Endothelial cell (in vitro differentiated cells): Measurements from ENCODE around the gene RPS18. TPM values are rescaled to one million over a fixed set of nuclear protein-coding genes. Genes with fewer than 3 reads are reported as not detected.

ENCODE experiments used
- DNase-seq: peaks from one replicate; pipeline ENCODE4 v3.0.0; 2021; ENCODE audit warnings: low spot score
- H3K27ac Mint-ChIP-seq: one replicate; pipeline ENCODE4 v1.8.0; 2021; ENCODE audit warnings: mixed read lengths, inconsistent platforms; ENCODE audit not compliant: unreplicated experiment
- H3K27me3 Mint-ChIP-seq: one replicate; pipeline ENCODE4 v1.8.0; 2021; ENCODE audit warnings: mild to moderate bottlenecking, moderate library complexity, mixed read lengths, inconsistent platforms; ENCODE audit not compliant: unreplicated experiment
- H3K36me3 Mint-ChIP-seq: one replicate; pipeline ENCODE4 v1.8.0; 2021; ENCODE audit warnings: mild to moderate bottlenecking, low read depth, mixed read lengths, inconsistent platforms; ENCODE audit not compliant: unreplicated experiment
- H3K4me1 Mint-ChIP-seq: one replicate; pipeline ENCODE4 v1.8.0; 2021; ENCODE audit warnings: mild to moderate bottlenecking, mixed read lengths, inconsistent platforms; ENCODE audit not compliant: unreplicated experiment
- H3K4me3 Mint-ChIP-seq: one replicate; pipeline ENCODE4 v1.8.0; 2021; ENCODE audit warnings: mild to moderate bottlenecking, mixed read lengths, inconsistent platforms; ENCODE audit not compliant: unreplicated experiment
- H3K9me3 Mint-ChIP-seq: one replicate; pipeline ENCODE4 v1.8.0; 2021; ENCODE audit warnings: mixed read lengths, inconsistent platforms; ENCODE audit not compliant: unreplicated experiment
- CTCF ChIP-seq: fragments of 200-600 bp; sonication (generic); IDR thresholded peaks from one replicate; pipeline ENCODE4 v1.5.0; 2021; ENCODE audit warnings: antibody characterized with exemption; ENCODE audit not compliant: unreplicated experiment
- total RNA-seq: library from RNA; stranded (reverse); fragmentation: NEBNext Ultra II Directional; extraction: Animal tissue kit (Norgen Biotek cat#: 25700); gene quantifications from one replicate; pipeline ENCODE4 v1.2.1, GENCODE V29; 2021; ENCODE audit not compliant: unreplicated experiment

The RPS18 gene
- total RNA-seq, 1 donor from 2014 or later: 2,251 TPM

- peaks cover 13% of the 10 kb centered on the region for H3K36me3 Mint-ChIP-seq
- H3K9me3 Mint-ChIP-seq: no peaks in the 10 kb centered on the region
- peak overlapping the region; percentile 86 for H3K4me3 Mint-ChIP-seq
- no peak for TF ChIP-seq CTCF
- peak; percentile 91 for DNase-seq
- H3K27ac Mint-ChIP-seq: peak overlapping the region; percentile 79
- peaks cover 4% of the 10 kb centered on the region for H3K27me3 Mint-ChIP-seq
- peaks cover 24% of the 10 kb centered on the region for H3K4me1 Mint-ChIP-seq
Measured at GRCh38 chr6:33248932-33249731, 22.7 kb upstream of the RPS18 start.

GRCh38 chr6:33249732-33250630 is 21.9 kb upstream of the RPS18 start:
- H3K9me3 Mint-ChIP-seq: no peaks in the 10 kb centered on the region
- peaks cover 4% of the 10 kb centered on the region for H3K27me3 Mint-ChIP-seq
- TF ChIP-seq CTCF: no peak
- peak overlapping the region; percentile 79 for H3K27ac Mint-ChIP-seq
- H3K4me1 Mint-ChIP-seq: peaks cover 24% of the 10 kb centered on the region
- peaks cover 13% of the 10 kb centered on the region for H3K36me3 Mint-ChIP-seq
- DNase-seq: peak; percentile 9
- peak overlapping the region; percentile 86 for H3K4me3 Mint-ChIP-seq

- DNase-seq: no peak
- H3K4me1 Mint-ChIP-seq: peaks cover 24% of the 10 kb centered on the region
- no peak for TF ChIP-seq CTCF
- peak overlapping the region; percentile 79 for H3K27ac Mint-ChIP-seq
- H3K36me3 Mint-ChIP-seq: peaks cover 13% of the 10 kb centered on the region
- no peaks in the 10 kb centered on the region for H3K9me3 Mint-ChIP-seq
- H3K27me3 Mint-ChIP-seq: peaks cover 4% of the 10 kb centered on the region
- peak overlapping the region; percentile 86 for H3K4me3 Mint-ChIP-seq
Measured at GRCh38 chr6:33250731-33251130, 21.1 kb upstream of the RPS18 start.

GRCh38 chr6:33251395-33252012 is 20.4 kb upstream of the RPS18 start:
- DNase-seq: no peak
- H3K27me3 Mint-ChIP-seq: peaks cover 4% of the 10 kb centered on the region
- TF ChIP-seq CTCF: no peak
- no peak overlapping the region for H3K27ac Mint-ChIP-seq
- H3K36me3 Mint-ChIP-seq: peaks cover 13% of the 10 kb centered on the region
- H3K9me3 Mint-ChIP-seq: no peaks in the 10 kb centered on the region
- peaks cover 24% of the 10 kb centered on the region for H3K4me1 Mint-ChIP-seq
- peak overlapping the region; percentile 9 for H3K4me3 Mint-ChIP-seq
